Hepatocyte (in vitro differentiated cells): ENCODE results near the gene DENND4A. TPM values are rescaled to one million over a fixed set of nuclear protein-coding genes. Genes with fewer than 3 reads are reported as not detected.

Source experiments
- DNase-seq: peaks from one replicate; pipeline ENCODE4 v3.0.0-alpha.2; 2016; ENCODE audit warnings: low spot score
- H2AFZ ChIP-seq: fragments of 200-600 bp; sonication (generic); 2 replicates; pipeline ENCODE4 v1.6.0; 2016; ENCODE audit warnings: antibody characterized with exemption, mild to moderate bottlenecking
- H3K27ac ChIP-seq: fragments of 200-600 bp; sonication (generic); 2 replicates; pipeline ENCODE4 v1.5.1; 2016; ENCODE audit warnings: mild to moderate bottlenecking
- H3K27me3 ChIP-seq: fragments of 200-600 bp; sonication (generic); 2 replicates; pipeline ENCODE4 v1.6.1; 2016
- H3K36me3 ChIP-seq: fragments of 200-600 bp; sonication (generic); replicated peaks from 2 replicates; pipeline ENCODE4 v1.5.1; 2016; ENCODE audit warnings: low read depth; ENCODE audit not compliant: insufficient read depth
- H3K4me1 ChIP-seq: fragments of 200-600 bp; sonication (generic); 2 replicates; pipeline ENCODE4 v1.5.1; 2016; ENCODE audit warnings: mild to moderate bottlenecking, moderate library complexity; ENCODE audit not compliant: insufficient read depth
- H3K4me2 ChIP-seq: fragments of 200-600 bp; sonication (generic); 2 replicates; pipeline ENCODE4 v1.6.0; 2016
- H3K4me3 ChIP-seq: fragments of 200-600 bp; sonication (generic); 2 replicates; pipeline ENCODE4 v1.5.1; 2016; ENCODE audit warnings: mild to moderate bottlenecking
- H3K79me2 ChIP-seq: fragments of 200-600 bp; sonication (generic); 2 replicates; pipeline ENCODE4 v1.6.0; 2017; ENCODE audit warnings: mild to moderate bottlenecking
- H3K9me2 ChIP-seq: fragments of 200-600 bp; sonication (generic); replicated peaks from 2 replicates; pipeline ENCODE4 v1.6.0; 2017; ENCODE audit warnings: mild to moderate bottlenecking; ENCODE audit not compliant: insufficient read depth
- H3K9me3 ChIP-seq: fragments of 200-600 bp; sonication (generic); 2 replicates; pipeline ENCODE4 v1.5.1; 2016; ENCODE audit warnings: low read depth, mild to moderate bottlenecking
- H4K20me1 ChIP-seq: fragments of 200-600 bp; sonication (generic); 2 replicates; pipeline ENCODE4 v1.6.0; 2016; ENCODE audit warnings: mild to moderate bottlenecking; ENCODE audit not compliant: insufficient read depth, poor library complexity, severe bottlenecking
- EZH2 ChIP-seq: fragments of 200-600 bp; sonication (generic); IDR thresholded peaks from 2 replicates; pipeline ENCODE4 v1.6.1; 2016; ENCODE audit warnings: antibody characterized with exemption, mild to moderate bottlenecking, borderline replicate concordance
- EZH2phosphoT487 ChIP-seq: fragments of 200-600 bp; sonication (generic); IDR thresholded peaks from one replicate; pipeline ENCODE4 v1.6.1; 2018; ENCODE audit warnings: antibody characterized with exemption, mild to moderate bottlenecking, low read depth, moderate library complexity; ENCODE audit not compliant: unreplicated experiment, severe bottlenecking
- WGBS: methylation state at CpG from one replicate; pipeline ENCODE4 v1.1.6; 2016; ENCODE audit warnings: low lambda C conversion rate; ENCODE audit errors: missing lambda C conversion rate; 5-methylcytosine and 5-hydroxymethylcytosine counted together
- polyA plus RNA-seq: library from polyadenylated mRNA; unstranded; fragments of >200 nt; fragmentation: Nextera tagmentation; extraction: Ambion mirVana; gene quantifications from 2 replicates; pipeline ENCODE4 v1.2.1, GENCODE V29; 2016
- total RNA-seq: library from RNA; depleted of rRNA; stranded (reverse); fragments of >200 nt; gene quantifications from 2 replicates; pipeline ENCODE4 v1.2.3, GENCODE V29; 2014
- TF ChIP-seq, protein P1 (sequence below): fragments of 200-600 bp; sonication (generic); IDR thresholded peaks from 2 replicates; pipeline ENCODE4 v1.5.1; 2016; ENCODE audit warnings: antibody characterized with exemption, mild to moderate bottlenecking; ENCODE audit not compliant: poor library complexity

Gene DENND4A
- total and polyA plus RNA-seq, 2 experiments from 2014 or later = 3.2 to 20.7 TPM

DNA sequence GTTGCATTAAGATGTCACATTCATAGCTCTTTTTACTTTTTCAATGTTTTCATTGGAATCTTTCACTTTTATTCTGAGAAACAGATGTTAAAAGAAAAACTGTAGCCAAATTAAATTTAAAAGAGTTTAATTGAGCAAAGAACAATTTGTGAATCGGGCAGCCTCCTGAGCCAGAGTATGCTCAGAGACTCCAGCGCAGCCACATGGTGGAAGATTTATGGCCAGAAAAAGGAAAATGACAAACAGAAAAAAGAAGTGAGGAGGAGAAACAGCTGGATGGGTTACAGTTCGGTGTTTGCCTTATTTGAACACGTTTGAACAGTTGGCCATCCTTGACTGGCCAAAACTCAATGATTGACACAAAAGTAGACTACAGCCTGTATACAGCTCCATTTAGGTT is 43.4 kb upstream of the DENND4A start:
- 75% methylated on average over 4 of the region's 4 CpGs for WGBS
- DNase-seq = no peak
- Histone ChIP-seq H3K4me3 (no peak overlapping the region), H3K4me2 (no peak overlapping the region), H3K9me3 (no peaks in the 10 kb centered on the region), H4K20me1 (no peaks in the 10 kb centered on the region), H2AFZ (no peak overlapping the region), H3K27ac (no peak overlapping the region), H3K36me3 (no peaks in the 10 kb centered on the region), H3K9me2 (no peaks in the 10 kb centered on the region), H3K79me2 (no peaks in the 10 kb centered on the region), H3K27me3 (no peaks in the 10 kb centered on the region), H3K4me1 (peaks cover 25% of the 10 kb centered on the region)
- TF ChIP-seq EZH2phosphoT487 (no peak), EZH2 (no peak)
- TF ChIP-seq, protein P1, sequence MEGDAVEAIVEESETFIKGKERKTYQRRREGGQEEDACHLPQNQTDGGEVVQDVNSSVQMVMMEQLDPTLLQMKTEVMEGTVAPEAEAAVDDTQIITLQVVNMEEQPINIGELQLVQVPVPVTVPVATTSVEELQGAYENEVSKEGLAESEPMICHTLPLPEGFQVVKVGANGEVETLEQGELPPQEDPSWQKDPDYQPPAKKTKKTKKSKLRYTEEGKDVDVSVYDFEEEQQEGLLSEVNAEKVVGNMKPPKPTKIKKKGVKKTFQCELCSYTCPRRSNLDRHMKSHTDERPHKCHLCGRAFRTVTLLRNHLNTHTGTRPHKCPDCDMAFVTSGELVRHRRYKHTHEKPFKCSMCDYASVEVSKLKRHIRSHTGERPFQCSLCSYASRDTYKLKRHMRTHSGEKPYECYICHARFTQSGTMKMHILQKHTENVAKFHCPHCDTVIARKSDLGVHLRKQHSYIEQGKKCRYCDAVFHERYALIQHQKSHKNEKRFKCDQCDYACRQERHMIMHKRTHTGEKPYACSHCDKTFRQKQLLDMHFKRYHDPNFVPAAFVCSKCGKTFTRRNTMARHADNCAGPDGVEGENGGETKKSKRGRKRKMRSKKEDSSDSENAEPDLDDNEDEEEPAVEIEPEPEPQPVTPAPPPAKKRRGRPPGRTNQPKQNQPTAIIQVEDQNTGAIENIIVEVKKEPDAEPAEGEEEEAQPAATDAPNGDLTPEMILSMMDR = no peak

DNA sequence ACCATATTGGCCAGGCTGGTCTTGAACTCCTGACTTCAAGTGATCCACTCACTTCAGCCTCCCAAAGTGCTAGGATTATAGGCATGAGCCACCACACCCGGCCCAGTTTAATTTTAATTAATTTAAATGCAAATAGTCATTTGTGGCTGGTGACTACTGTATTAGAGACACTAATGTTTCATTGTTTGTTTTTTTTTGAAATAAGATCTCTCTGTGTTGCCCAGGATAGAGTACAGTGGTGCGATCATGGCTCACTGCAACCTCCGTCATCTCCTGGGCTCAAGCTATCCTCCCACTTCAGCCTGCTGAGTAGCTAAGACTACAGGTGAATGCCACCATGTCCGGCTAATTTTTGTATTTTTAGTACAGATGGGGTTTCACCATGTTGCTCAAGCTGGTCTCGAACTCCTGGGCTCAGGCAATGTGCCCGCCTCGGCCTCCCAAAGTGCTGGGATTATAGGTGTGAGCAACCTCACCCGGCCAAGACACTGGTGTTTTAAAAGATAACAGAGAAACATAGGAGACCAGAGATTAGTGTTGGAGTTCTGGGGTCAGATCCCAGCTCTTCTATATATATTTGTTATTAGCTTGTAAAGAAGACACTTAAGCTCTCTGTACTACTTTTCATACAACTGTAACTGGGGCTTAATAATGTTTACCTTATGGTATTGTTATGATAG is 42.6 kb upstream of the DENND4A start:
- H3K4me3 ChIP-seq = no peak overlapping the region
- no peak for TF ChIP-seq EZH2
- no peak for TF ChIP-seq EZH2phosphoT487
- TF ChIP-seq, protein P1 = no peak
- no peaks in the 10 kb centered on the region for H4K20me1 ChIP-seq
- H3K79me2 ChIP-seq = no peaks in the 10 kb centered on the region
- H3K27ac ChIP-seq = peak overlapping the region; percentile 92
- no peak for DNase-seq
- H3K4me1 ChIP-seq = peaks cover 25% of the 10 kb centered on the region
- no peaks in the 10 kb centered on the region for H3K36me3 ChIP-seq
- WGBS = 93% methylated on average over 8 of the region's 8 CpGs
- no peaks in the 10 kb centered on the region for H3K9me2 ChIP-seq
- H3K4me2 ChIP-seq = no peak overlapping the region
- H2AFZ ChIP-seq = no peak overlapping the region
- no peaks in the 10 kb centered on the region for H3K27me3 ChIP-seq
- H3K9me3 ChIP-seq = no peaks in the 10 kb centered on the region

DNA sequence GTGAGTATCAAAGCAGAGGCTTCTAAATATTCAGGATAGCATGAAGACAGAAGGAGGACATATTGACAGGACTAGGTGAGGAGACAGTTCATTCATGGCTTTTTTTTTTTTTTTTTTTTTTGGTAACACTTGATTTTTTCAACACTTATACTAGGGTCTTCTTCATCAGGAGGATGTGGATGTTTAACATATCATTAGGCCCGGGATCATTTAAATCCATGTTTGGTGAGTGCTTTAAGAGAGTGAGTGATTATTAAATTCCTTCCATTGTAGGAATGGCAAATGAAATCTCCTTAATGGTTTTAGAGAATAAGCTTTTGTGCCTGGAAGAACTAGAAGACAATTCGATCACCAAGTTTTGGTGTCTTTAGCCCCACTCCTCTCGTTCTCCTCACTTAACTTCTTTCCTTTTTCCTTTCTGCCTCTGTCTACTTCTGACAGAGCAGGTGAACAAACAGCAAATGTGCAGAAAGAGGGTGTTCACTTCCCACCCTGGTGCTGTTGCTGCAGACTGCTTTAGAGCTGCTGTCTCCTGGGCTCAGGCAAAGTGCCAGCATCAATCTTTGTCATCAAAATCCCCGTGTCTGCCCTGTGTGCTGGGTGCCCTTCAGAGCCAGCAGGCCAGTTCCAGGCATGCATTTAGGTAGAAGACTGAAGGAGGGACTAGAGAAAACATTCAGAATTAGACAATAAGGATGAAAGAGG is 41.6 kb upstream of the DENND4A start:
- H3K27me3 ChIP-seq = no peaks in the 10 kb centered on the region
- H3K79me2 ChIP-seq = no peaks in the 10 kb centered on the region
- H3K4me2 ChIP-seq = peak overlapping the region; percentile 50
- H3K36me3 ChIP-seq = no peaks in the 10 kb centered on the region
- no peak for TF ChIP-seq EZH2
- TF ChIP-seq EZH2phosphoT487 = no peak
- TF ChIP-seq, protein P1 = no peak
- H3K9me2 ChIP-seq = no peaks in the 10 kb centered on the region
- peak overlapping the region; percentile 27 for H2AFZ ChIP-seq
- H3K4me3 ChIP-seq = no peak overlapping the region
- no peaks in the 10 kb centered on the region for H4K20me1 ChIP-seq
- H3K27ac ChIP-seq = peak overlapping the region; percentile 92
- WGBS = 73% methylated on average over 4 of the region's 4 CpGs
- DNase-seq = no peak
- H3K4me1 ChIP-seq = peaks cover 25% of the 10 kb centered on the region
- H3K9me3 ChIP-seq = no peaks in the 10 kb centered on the region
